Measurements from ENCODE around the gene NUP93. TPM values are rescaled to one million over a fixed set of nuclear protein-coding genes. Genes with fewer than 3 reads are reported as not detected.

The NUP93 gene
- total and polyA plus RNA-seq, 4 donors = 27.4 to 59.9 (median 51.2) TPM

GRCh38 chr16:56892705-56893104 lies 162.8 kb downstream of the NUP93 start:
- Histone ChIP-seq H3K9ac (ENCODE audit: insufficient read depth in 1 of 2, low read length in 2 of 2) (no peak overlapping the region), H3K4me3 (no peak overlapping the region), H3K36me3 (ENCODE audit: control insufficient read depth in 4 of 4, insufficient read depth in 4 of 4, low read length in 4 of 4) (no peaks in the 10 kb centered on the region), H3K27me3 (ENCODE audit: control insufficient read depth in 3 of 3, insufficient read depth in 3 of 3, low read length in 2 of 3) (no peaks in the 10 kb centered on the region), H3K27ac (ENCODE audit: low read depth in 1 of 2, low read length in 1 of 2) (no peak overlapping the region), H3K4me1 (ENCODE audit: control insufficient read depth in 5 of 5, insufficient read depth in 5 of 5, low read length in 5 of 5) (no peaks in the 10 kb centered on the region), H3K9me3 (ENCODE audit: control insufficient read depth in 4 of 4, insufficient read depth in 3 of 4, low read length in 3 of 4) (no peaks in the 10 kb centered on the region)
- DNase-seq = no peak
- no peak for ATAC-seq (ENCODE audit: insufficient read depth, low FRiP score)
- TF ChIP-seq CTCF (IDR thresholded peaks at IDR 0.05; ENCODE audit: control extremely low read depth, extremely low read depth) = no peak
- WGBS, 2 donors = 91 to 94% methylated on average over 14 of the region's 14 CpGs

- H3K4me1 ChIP-seq (ENCODE audit: control insufficient read depth in 5 of 5, insufficient read depth in 5 of 5, low read length in 5 of 5) = no peaks in the 10 kb centered on the region
- no peak overlapping the region for H3K27ac ChIP-seq (ENCODE audit: low read depth in 1 of 2, low read length in 1 of 2)
- no peak for ATAC-seq (ENCODE audit: insufficient read depth, low FRiP score)
- H3K36me3 ChIP-seq (ENCODE audit: control insufficient read depth in 4 of 4, insufficient read depth in 4 of 4, low read length in 4 of 4) = no peaks in the 10 kb centered on the region
- no peak overlapping the region for H3K4me3 ChIP-seq
- H3K9me3 ChIP-seq (ENCODE audit: control insufficient read depth in 4 of 4, insufficient read depth in 3 of 4, low read length in 3 of 4) = no peaks in the 10 kb centered on the region
- DNase-seq = no peak
- no peak for TF ChIP-seq CTCF (IDR thresholded peaks at IDR 0.05; ENCODE audit: control extremely low read depth, extremely low read depth)
- no peaks in the 10 kb centered on the region for H3K27me3 ChIP-seq (ENCODE audit: control insufficient read depth in 3 of 3, insufficient read depth in 3 of 3, low read length in 2 of 3)
- H3K9ac ChIP-seq (ENCODE audit: insufficient read depth in 1 of 2, low read length in 2 of 2) = no peak overlapping the region
- 93 to 95% methylated on average over 12 of the region's 12 CpGs for WGBS, 2 donors
These were observed 164.5 kb downstream of the NUP93 start for GRCh38 chr16:56894331-56894917.

GRCh38 chr16:56895813-56896212 lies 165.9 kb downstream of the NUP93 start:
- no peak overlapping the region for H3K9ac ChIP-seq (ENCODE audit: insufficient read depth in 1 of 2, low read length in 2 of 2)
- no peak for ATAC-seq (ENCODE audit: insufficient read depth, low FRiP score)
- H3K27ac ChIP-seq (ENCODE audit: low read depth in 1 of 2, low read length in 1 of 2) = no peak overlapping the region
- no peaks in the 10 kb centered on the region for H3K36me3 ChIP-seq (ENCODE audit: control insufficient read depth in 4 of 4, insufficient read depth in 4 of 4, low read length in 4 of 4)
- H3K9me3 ChIP-seq (ENCODE audit: control insufficient read depth in 4 of 4, insufficient read depth in 3 of 4, low read length in 3 of 4) = no peaks in the 10 kb centered on the region
- 80 to 91% methylated on average over 4 of the region's 4 CpGs for WGBS, 2 donors
- TF ChIP-seq CTCF (IDR thresholded peaks at IDR 0.05; ENCODE audit: control extremely low read depth, extremely low read depth) = no peak
- H3K27me3 ChIP-seq (ENCODE audit: control insufficient read depth in 3 of 3, insufficient read depth in 3 of 3, low read length in 2 of 3) = peaks cover 0 to 2% (median 0%) of the 10 kb centered on the region in 3 donors
- no peak for DNase-seq
- no peak overlapping the region for H3K4me3 ChIP-seq
- no peaks in the 10 kb centered on the region for H3K4me1 ChIP-seq (ENCODE audit: control insufficient read depth in 5 of 5, insufficient read depth in 5 of 5, low read length in 5 of 5)

GRCh38 chr16:56896244-56896643 lies 166.3 kb downstream of the NUP93 start:
- ATAC-seq (ENCODE audit: insufficient read depth, low FRiP score) (no peak), DNase-seq (no peak)
- Histone ChIP-seq H3K27ac (ENCODE audit: low read depth in 1 of 2, low read length in 1 of 2) (no peak overlapping the region), H3K36me3 (ENCODE audit: control insufficient read depth in 4 of 4, insufficient read depth in 4 of 4, low read length in 4 of 4) (no peaks in the 10 kb centered on the region), H3K4me3 (no peak overlapping the region), H3K27me3 (ENCODE audit: control insufficient read depth in 3 of 3, insufficient read depth in 3 of 3, low read length in 2 of 3) (peaks cover 0 to 2% (median 0%) of the 10 kb centered on the region in 3 donors), H3K9me3 (ENCODE audit: control insufficient read depth in 4 of 4, insufficient read depth in 3 of 4, low read length in 3 of 4) (no peaks in the 10 kb centered on the region), H3K4me1 (ENCODE audit: control insufficient read depth in 5 of 5, insufficient read depth in 5 of 5, low read length in 5 of 5) (no peaks in the 10 kb centered on the region), H3K9ac (ENCODE audit: insufficient read depth in 1 of 2, low read length in 2 of 2) (no peak overlapping the region)
- no peak for TF ChIP-seq CTCF (IDR thresholded peaks at IDR 0.05; ENCODE audit: control extremely low read depth, extremely low read depth)
- 83 to 93% methylated on average over 3 of the region's 3 CpGs for WGBS, 2 donors
